BJ (cell line): ENCODE data around the gene IZUMO4. TPM values are rescaled to one million over a fixed set of nuclear protein-coding genes. Genes with fewer than 3 reads are reported as not detected.

Experiments used
- CTCF ChIA-PET: fragments of 350-600 bp; formaldehyde crosslinking; extraction: SDS; loops from one replicate; lab custom pipeline; 2021; ENCODE audit warnings: antibody characterized with exemption, inconsistent platforms; lab: Yijun Ruan, JAX
- POLR2A ChIA-PET: fragments of 300-600 bp; sonication (Branson Sonifier 250); formaldehyde crosslinking; extraction: SDS; loops from one replicate; lab custom pipeline; 2021; ENCODE audit warnings: antibody characterized with exemption; lab: Charles Lee
- DNase-seq: peaks from one replicate; pipeline ENCODE4 v3.0.0-alpha.2; 2011; ENCODE audit warnings: low read depth
- H3K27me3 ChIP-seq: 2 replicates; pipeline ENCODE4 v1.6.0; 2011; ENCODE audit warnings: low read length; ENCODE audit not compliant: control insufficient read depth, insufficient read depth
- H3K36me3 ChIP-seq: 2 replicates; pipeline ENCODE4 v1.5.1; 2011; ENCODE audit warnings: low read length; ENCODE audit not compliant: control insufficient read depth, insufficient read depth
- H3K4me3 ChIP-seq: 2 replicates; pipeline ENCODE4 v1.5.1; 2011; ENCODE audit warnings: low read depth, mild to moderate bottlenecking, control low read depth, low read length
- CTCF ChIP-seq: IDR thresholded peaks from 2 replicates; pipeline ENCODE4 v1.5.1; 2011; ENCODE audit warnings: low read depth, mild to moderate bottlenecking, control low read depth, inconsistent platforms, low read length, moderate library complexity; ENCODE audit not compliant: insufficient read depth
- polyA plus RNA-seq: library from polyadenylated mRNA; depleted of rRNA; stranded (reverse); fragments of >200 nt; gene quantifications from 2 replicates; pipeline ENCODE4 v1.2.3, GENCODE V29; 2011

The IZUMO4 gene
- polyA plus RNA-seq, 1 experiment: 1.3 TPM

- H3K4me3 ChIP-seq: no peak overlapping the region
Observed at GRCh38 chr19:2064395-2064787, 32.3 kb upstream of the IZUMO4 start.

GRCh38 chr19:2064788-2065524 lies 31.8 kb upstream of the IZUMO4 start:
- H3K4me3 ChIP-seq: no peak overlapping the region
- POLR2A ChIA-PET: no interaction called here
- DNase-seq: no peak
- TF ChIP-seq CTCF: peak; percentile 35
- CTCF ChIA-PET: interaction anchor here (1.6 to 2.2 kb wide), 2 partner anchors 9 to 46 kb away, joined by 3 to 7 read pairs; no protein-coding TSS in a partner anchor
- no peaks in the 10 kb centered on the region for H3K27me3 ChIP-seq
- H3K36me3 ChIP-seq: no peaks in the 10 kb centered on the region

More at GRCh38 chr19:2064395-2064787, 32.3 kb upstream of the IZUMO4 start:
- H3K36me3 ChIP-seq: no peaks in the 10 kb centered on the region
- CTCF ChIA-PET: interaction anchor here (2.2 kb wide), 1 partner anchor 45 kb away, joined by 7 read pairs; no protein-coding TSS in a partner anchor
- no peak for DNase-seq
- POLR2A ChIA-PET: no interaction called here
- no peaks in the 10 kb centered on the region for H3K27me3 ChIP-seq
- no peak for TF ChIP-seq CTCF

DNA sequence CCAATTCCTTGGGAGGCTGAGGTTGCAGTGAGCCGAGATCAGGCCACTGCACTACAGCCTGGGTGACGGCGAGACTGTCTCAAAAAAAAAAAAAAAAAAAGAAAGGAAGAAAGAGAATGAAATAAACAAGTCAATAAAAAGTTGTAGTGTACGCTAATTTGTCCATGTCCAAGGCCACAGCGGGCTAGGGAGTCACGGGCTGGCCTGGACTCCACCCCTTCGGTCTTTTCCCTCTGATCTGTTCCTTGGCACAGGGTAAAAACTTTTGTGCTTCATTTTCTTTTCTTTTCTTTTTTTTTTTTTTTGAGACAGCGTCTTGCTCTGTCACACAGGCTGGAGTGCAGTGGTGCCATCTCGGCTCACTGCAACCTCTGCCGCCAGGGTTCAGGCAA lies 26.3 kb upstream of the IZUMO4 start:
- H3K36me3 ChIP-seq: peaks cover 20% of the 10 kb centered on the region
- POLR2A ChIA-PET: no interaction called here
- no peak for TF ChIP-seq CTCF
- H3K4me3 ChIP-seq: no peak overlapping the region
- CTCF ChIA-PET: interaction anchor here (0.6 to 2.6 kb wide), 22 partner anchors 13 to 258 kb away, joined by 3 to 31 read pairs (median 4); partner anchors contain the start of genes LSM7 and SPPL2B
- no peaks in the 10 kb centered on the region for H3K27me3 ChIP-seq
- DNase-seq: no peak

- POLR2A ChIA-PET: no interaction called here
- H3K27me3 ChIP-seq: no peaks in the 10 kb centered on the region
Observed at GRCh38 chr19:2070986-2071673, 25.6 kb upstream of the IZUMO4 start.

More at GRCh38 chr19:2070986-2071673, 25.6 kb upstream of the IZUMO4 start:
- CTCF ChIA-PET: interaction anchor here (0.7 to 1.3 kb wide), 2 partner anchors 41 to 141 kb away, joined by 3 read pairs; no protein-coding TSS in a partner anchor
- peaks cover 23% of the 10 kb centered on the region for H3K36me3 ChIP-seq
- no peak for DNase-seq
- no peak for TF ChIP-seq CTCF
- no peak overlapping the region for H3K4me3 ChIP-seq
